AML-193 (cell line): ENCODE data around the gene FXYD6.
"Not testable (repeated sequence)": the region's sequence is repeated elsewhere in the genome, so short reads cannot be mapped to it uniquely, and the experiment has no call there.

Source experiments
- DNase-seq, 2 experiments: peaks; one replicate each; lab custom pipeline; 2025; lab: John Stamatoyannopoulos, UW

Gene FXYD6

GRCh38 chr11:117816846-117817367 is 59.6 kb downstream of the FXYD6 start:
- no peak for DNase-seq

- DNase-seq: no peak
Measured at GRCh38 chr11:117816151-117816741, 60.2 kb downstream of the FXYD6 start.

GRCh38 chr11:117815262-117815803 is 61.1 kb downstream of the FXYD6 start:
- peak; percentile 90 to 91 for DNase-seq

- DNase-seq: peak; percentile 4 to 13
Measured at GRCh38 chr11:117814766-117815261, 61.6 kb downstream of the FXYD6 start.

- no peak for DNase-seq
Measured at GRCh38 chr11:117814204-117814765, 62.2 kb downstream of the FXYD6 start.

- not testable (repeated sequence) for DNase-seq
Measured at GRCh38 chr11:117810056-117810451, 66.4 kb downstream of the FXYD6 start.

- no peak for DNase-seq
Measured at GRCh38 chr11:117809236-117810055, 67.0 kb downstream of the FXYD6 start.

GRCh38 chr11:117808784-117809183 is 67.7 kb downstream of the FXYD6 start:
- DNase-seq: no peak

- peak in 1 of 2 experiments; percentile 15 for DNase-seq
Measured at GRCh38 chr11:117807482-117808327, 68.8 kb downstream of the FXYD6 start.

GRCh38 chr11:117806846-117807245 is 69.6 kb downstream of the FXYD6 start:
- DNase-seq: peak in 1 of 2 experiments; percentile 4

- DNase-seq: peak; percentile 50 to 61
Measured at GRCh38 chr11:117805045-117805444, 71.4 kb downstream of the FXYD6 start.

- no peak for DNase-seq
Measured at GRCh38 chr11:117803896-117804295, 72.6 kb downstream of the FXYD6 start.

- no peak for DNase-seq
Measured at GRCh38 chr11:117799634-117800033, 76.8 kb downstream of the FXYD6 start.

GRCh38 chr11:117796872-117797529 is 79.5 kb downstream of the FXYD6 start, which contains the start of gene DSCAML1:
Gene DSCAML1, minus strand, starts transcription at chr11:117797216. Its CDS starts 137 bp downstream, at chr11:117797079.
- DNase-seq: no peak

GRCh38 chr11:117796456-117796871 is 80.0 kb downstream of the FXYD6 start:
- no peak for DNase-seq

- no peak for DNase-seq
Measured at GRCh38 chr11:117795638-117796455, 80.6 kb downstream of the FXYD6 start.

- no peak for DNase-seq
Measured at GRCh38 chr11:117794772-117795629, 81.5 kb downstream of the FXYD6 start.

- DNase-seq: no peak
Measured at GRCh38 chr11:117794135-117794534, 82.3 kb downstream of the FXYD6 start.

GRCh38 chr11:117793583-117793982 is 82.9 kb downstream of the FXYD6 start:
- no peak for DNase-seq
